Activated T-helper 2 cell treated with anti-CD3 and anti-CD28 coated beads, Interferon-gamma antibody, Interleukin-2, Interleukin-4, amounts not matched to agents 10 μg/mL and 5 μg/mL and 100 μg/mL, durations not matched to agents 14 hours and 24 hours and 36 hours (primary cell): Measurements from ENCODE around the gene CHRNA5. TPM values are rescaled to one million over a fixed set of nuclear protein-coding genes. Genes with fewer than 3 reads are reported as not detected.

ENCODE experiments used
- DNase-seq: peaks from one replicate; pipeline ENCODE4 v3.0.0; 2021; ENCODE audit warnings: low spot score
- H3K27ac Mint-ChIP-seq: one replicate; pipeline ENCODE4 v1.8.0; 2021; ENCODE audit warnings: mixed read lengths
- H3K27me3 Mint-ChIP-seq: one replicate; pipeline ENCODE4 v1.8.0; 2021; ENCODE audit warnings: low read depth, mixed read lengths
- H3K36me3 Mint-ChIP-seq: one replicate; pipeline ENCODE4 v1.8.0; 2021; ENCODE audit warnings: low read depth, mixed read lengths
- H3K4me1 Mint-ChIP-seq: one replicate; pipeline ENCODE4 v1.8.0; 2021; ENCODE audit warnings: low read depth, mixed read lengths
- H3K4me3 Mint-ChIP-seq: one replicate; pipeline ENCODE4 v1.8.0; 2021; ENCODE audit warnings: low read depth, mild to moderate bottlenecking, moderate library complexity, mixed read lengths
- H3K9me3 Mint-ChIP-seq: one replicate; pipeline ENCODE4 v1.8.0; 2021; ENCODE audit warnings: mixed read lengths
- intact Hi-C: fragments of 100-400 bp; cut with micrococcal nuclease; formaldehyde crosslinking; loops from one replicate; pipeline ENCODE4 v1.15.1; 2023
- total RNA-seq: library from RNA; stranded (reverse); gene quantifications from 2 replicates; pipeline ENCODE4 v1.2.3, GENCODE V29; 2022

The CHRNA5 gene
- total RNA-seq, 1 donor from 2014 or later: 6.5 TPM

- H3K4me1 Mint-ChIP-seq: peaks cover 2% of the 10 kb centered on the region
- H3K27ac Mint-ChIP-seq: no peak overlapping the region
- no peak for DNase-seq
- H3K27me3 Mint-ChIP-seq: peaks cover 33% of the 10 kb centered on the region
- no peaks in the 10 kb centered on the region for H3K9me3 Mint-ChIP-seq
- no peak overlapping the region for H3K4me3 Mint-ChIP-seq
- no peaks in the 10 kb centered on the region for H3K36me3 Mint-ChIP-seq
- intact Hi-C loops: no loop called here
These were observed 61.2 kb downstream of the CHRNA5 start for GRCh38 chr15:78626381-78626995.

DNA sequence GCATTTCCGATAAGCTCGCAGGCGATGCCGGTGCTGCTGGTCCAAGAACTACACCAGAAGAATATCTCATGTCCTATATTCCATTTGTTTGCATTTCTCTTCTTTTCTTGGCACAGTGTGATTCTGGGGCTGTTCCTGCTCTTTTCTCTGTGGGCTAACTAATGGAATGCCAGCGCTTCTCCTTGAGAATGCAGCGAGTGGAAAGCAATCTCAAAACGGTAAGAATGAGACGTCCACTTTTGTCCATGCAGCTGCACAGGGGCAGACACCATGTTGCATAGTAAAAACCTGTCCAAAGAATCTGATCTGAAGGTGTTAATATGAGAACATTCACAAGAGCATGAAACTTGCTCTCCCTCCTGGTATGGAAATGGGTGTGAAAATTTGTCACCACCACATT, 62.0 kb downstream of the CHRNA5 start:
- Mint-ChIP-seq H3K36me3 (no peaks in the 10 kb centered on the region), H3K4me1 (no peaks in the 10 kb centered on the region), H3K9me3 (no peaks in the 10 kb centered on the region), H3K4me3 (no peak overlapping the region), H3K27me3 (peaks cover 28% of the 10 kb centered on the region), H3K27ac (no peak overlapping the region)
- DNase-seq: no peak
- intact Hi-C loops: no loop called here

- no peak overlapping the region for H3K4me3 Mint-ChIP-seq
- DNase-seq: no peak
- H3K4me1 Mint-ChIP-seq: no peaks in the 10 kb centered on the region
- intact Hi-C loops: no loop called here
- H3K27ac Mint-ChIP-seq: no peak overlapping the region
- H3K27me3 Mint-ChIP-seq: peaks cover 23% of the 10 kb centered on the region
- no peaks in the 10 kb centered on the region for H3K36me3 Mint-ChIP-seq
- no peaks in the 10 kb centered on the region for H3K9me3 Mint-ChIP-seq
These were observed 62.9 kb downstream of the CHRNA5 start for GRCh38 chr15:78628227-78628626.

GRCh38 chr15:78629031-78629715, 63.9 kb downstream of the CHRNA5 start:
- no peaks in the 10 kb centered on the region for H3K36me3 Mint-ChIP-seq
- intact Hi-C loops: no loop called here
- DNase-seq: no peak
- H3K4me1 Mint-ChIP-seq: no peaks in the 10 kb centered on the region
- H3K27me3 Mint-ChIP-seq: peaks cover 15% of the 10 kb centered on the region
- no peak overlapping the region for H3K4me3 Mint-ChIP-seq
- H3K9me3 Mint-ChIP-seq: no peaks in the 10 kb centered on the region
- H3K27ac Mint-ChIP-seq: no peak overlapping the region

DNA sequence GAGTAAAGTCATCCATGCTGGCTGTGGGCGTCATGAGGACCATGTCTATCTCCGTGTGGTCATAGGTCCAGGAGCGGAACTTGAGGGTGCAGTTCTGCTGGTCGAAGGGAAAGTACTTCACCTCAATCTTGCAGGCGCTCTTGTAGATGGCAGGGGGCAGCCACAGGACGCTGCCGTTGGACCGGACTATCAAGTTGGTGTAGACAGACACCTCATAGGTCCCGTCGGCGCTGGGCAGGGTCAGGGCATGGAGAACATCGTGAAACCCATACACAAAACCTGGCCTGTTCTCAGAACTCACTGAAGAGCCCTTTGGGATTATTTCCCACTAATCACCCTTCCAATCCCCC, 64.4 kb downstream of the CHRNA5 start:
- Mint-ChIP-seq H3K27ac (no peak overlapping the region), H3K4me3 (no peak overlapping the region), H3K36me3 (no peaks in the 10 kb centered on the region), H3K9me3 (no peaks in the 10 kb centered on the region), H3K27me3 (peaks cover 14% of the 10 kb centered on the region), H3K4me1 (no peaks in the 10 kb centered on the region)
- DNase-seq: no peak
- intact Hi-C loops: no loop called here

DNA sequence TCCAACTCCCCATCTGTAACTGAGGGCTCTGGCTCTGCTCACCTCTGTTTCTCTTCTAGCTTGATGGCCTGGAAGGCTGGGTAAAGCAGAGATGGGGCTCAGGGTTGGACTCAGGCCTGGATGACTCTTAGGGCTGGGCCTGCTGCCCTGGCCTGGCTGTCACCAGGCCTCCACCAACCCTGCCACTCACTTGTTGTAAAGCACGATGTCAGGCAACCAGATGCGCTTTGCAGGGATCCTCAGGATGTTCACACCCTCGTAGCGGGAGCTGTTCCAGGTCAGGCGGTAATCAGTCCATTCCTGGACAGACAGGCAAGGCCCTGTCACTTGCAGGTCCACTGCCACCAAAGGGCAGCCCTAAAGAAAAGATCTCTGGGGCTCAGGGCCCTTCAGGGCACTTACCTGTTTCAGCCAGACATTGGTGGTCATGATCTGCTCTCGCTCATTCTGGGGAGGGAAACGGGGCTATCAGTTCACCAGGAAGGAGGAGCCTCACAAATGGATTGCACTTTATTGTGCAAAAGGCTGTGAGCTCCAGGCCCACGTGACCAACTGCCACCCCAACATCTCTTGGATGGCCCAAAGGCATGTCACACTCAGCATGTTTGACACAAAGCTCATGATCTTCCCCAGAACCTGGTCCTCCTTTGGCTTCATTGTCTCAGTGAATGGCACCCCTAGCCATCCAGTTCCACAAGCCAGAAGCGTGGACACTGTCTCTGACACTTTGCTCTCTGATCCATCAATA, 65.7 kb downstream of the CHRNA5 start:
- Mint-ChIP-seq H3K36me3 (no peaks in the 10 kb centered on the region), H3K9me3 (no peaks in the 10 kb centered on the region), H3K4me3 (no peak overlapping the region), H3K4me1 (no peaks in the 10 kb centered on the region), H3K27me3 (peaks cover 14% of the 10 kb centered on the region), H3K27ac (no peak overlapping the region)
- no peak for DNase-seq
- intact Hi-C loops: no loop called here

DNA sequence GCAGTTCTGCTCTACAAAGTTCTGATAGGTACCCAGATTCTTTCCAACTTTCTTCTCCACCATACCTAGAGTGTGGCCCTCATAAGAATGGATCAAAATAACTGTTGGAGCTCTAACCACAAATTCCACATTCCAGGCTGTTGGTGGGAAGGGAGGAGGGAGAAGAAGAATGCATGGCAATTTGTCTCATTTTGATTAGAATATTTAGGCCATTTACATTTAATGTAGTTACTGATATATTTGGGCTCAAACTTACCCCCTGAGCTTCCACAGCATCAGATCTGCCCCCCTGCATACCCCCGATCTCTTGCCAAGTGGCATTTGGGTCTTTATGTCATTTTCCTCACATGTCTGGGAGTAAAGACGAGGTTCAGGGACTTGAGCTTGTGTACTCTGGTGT, 68.0 kb downstream of the CHRNA5 start:
- Mint-ChIP-seq H3K27me3 (peaks cover 5% of the 10 kb centered on the region), H3K4me1 (no peaks in the 10 kb centered on the region), H3K27ac (no peak overlapping the region), H3K36me3 (no peaks in the 10 kb centered on the region), H3K4me3 (no peak overlapping the region), H3K9me3 (no peaks in the 10 kb centered on the region)
- no peak for DNase-seq
- intact Hi-C loops: no loop called here

GRCh38 chr15:78634210-78635145, 69.2 kb downstream of the CHRNA5 start:
- Mint-ChIP-seq H3K4me3 (no peak overlapping the region), H3K4me1 (no peaks in the 10 kb centered on the region), H3K27ac (no peak overlapping the region), H3K36me3 (no peaks in the 10 kb centered on the region), H3K9me3 (no peaks in the 10 kb centered on the region), H3K27me3 (peaks cover 5% of the 10 kb centered on the region)
- no peak for DNase-seq
- intact Hi-C loops: no loop called here

GRCh38 chr15:78635346-78635745, 70.0 kb downstream of the CHRNA5 start:
- peaks cover 5% of the 10 kb centered on the region for H3K27me3 Mint-ChIP-seq
- intact Hi-C loops: no loop called here
- H3K4me3 Mint-ChIP-seq: no peak overlapping the region
- H3K27ac Mint-ChIP-seq: no peak overlapping the region
- H3K4me1 Mint-ChIP-seq: no peaks in the 10 kb centered on the region
- H3K9me3 Mint-ChIP-seq: no peaks in the 10 kb centered on the region
- no peak for DNase-seq
- no peaks in the 10 kb centered on the region for H3K36me3 Mint-ChIP-seq

GRCh38 chr15:78636378-78636859, 71.1 kb downstream of the CHRNA5 start:
- H3K4me3 Mint-ChIP-seq: no peak overlapping the region
- intact Hi-C loops: no loop called here
- H3K36me3 Mint-ChIP-seq: no peaks in the 10 kb centered on the region
- DNase-seq: no peak
- peaks cover 8% of the 10 kb centered on the region for H3K27me3 Mint-ChIP-seq
- H3K27ac Mint-ChIP-seq: no peak overlapping the region
- H3K4me1 Mint-ChIP-seq: peaks cover 3% of the 10 kb centered on the region
- H3K9me3 Mint-ChIP-seq: no peaks in the 10 kb centered on the region

- no peak for DNase-seq
- H3K27me3 Mint-ChIP-seq: peaks cover 9% of the 10 kb centered on the region
- H3K9me3 Mint-ChIP-seq: no peaks in the 10 kb centered on the region
- H3K4me3 Mint-ChIP-seq: no peak overlapping the region
- no peak overlapping the region for H3K27ac Mint-ChIP-seq
- H3K4me1 Mint-ChIP-seq: peaks cover 7% of the 10 kb centered on the region
- intact Hi-C loops: no loop called here
- no peaks in the 10 kb centered on the region for H3K36me3 Mint-ChIP-seq
These were observed 72.6 kb downstream of the CHRNA5 start for GRCh38 chr15:78637776-78638435.

- Mint-ChIP-seq H3K4me1 (peaks cover 7% of the 10 kb centered on the region), H3K9me3 (no peaks in the 10 kb centered on the region), H3K4me3 (no peak overlapping the region), H3K36me3 (no peaks in the 10 kb centered on the region), H3K27ac (no peak overlapping the region), H3K27me3 (peaks cover 8% of the 10 kb centered on the region)
- intact Hi-C loops: no loop called here
- DNase-seq: peak; percentile 20
These were observed 73.5 kb downstream of the CHRNA5 start for GRCh38 chr15:78638658-78639314.
